Thyroid gland (tissue), 4 donors: Measurements from ENCODE around the gene VPS35L.

Experiments used
- POLR2A ChIP-seq, 2 donors: fragments of 450-650 bp; IDR thresholded peaks; one replicate each; pipeline ENCODE4 v1.6.1; 2017; ENCODE audit warnings: antibody characterized with exemption in 2 of 2, mild to moderate bottlenecking in 2 of 2, moderate library complexity in 1 of 2
- TF ChIP-seq, protein P1 (sequence below), 6 experiments: fragments of 200-600 bp in 3 of 6; fragments of 450-650 bp in 3 of 6; sonication (generic) in 3 of 6; IDR thresholded peaks; one replicate each; pipeline ENCODE4 v1.5.1; 2016 to 2019; ENCODE audit warnings: antibody characterized with exemption in 6 of 6, mild to moderate bottlenecking in 2 of 6, inconsistent platforms in 1 of 6, moderate library complexity in 1 of 6

DNA sequence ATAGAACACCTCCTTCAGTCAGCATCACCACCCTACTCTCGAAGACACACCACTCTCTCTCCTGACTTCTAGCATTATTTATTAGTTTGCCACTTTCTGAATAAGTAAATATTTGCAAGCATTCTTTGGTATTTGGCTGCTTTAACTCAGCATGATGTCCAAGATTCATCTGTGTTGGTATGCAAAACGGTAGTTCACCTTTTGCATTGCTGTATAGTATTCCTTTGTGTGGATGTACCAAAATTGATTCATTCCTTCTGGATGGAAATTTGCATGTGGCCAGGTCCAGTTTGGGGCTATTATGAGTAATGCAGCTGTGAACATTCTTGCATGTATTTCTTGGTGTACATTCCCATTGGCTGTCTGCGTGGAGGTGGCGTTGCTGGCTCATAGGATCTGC is 129.7 kb downstream of the VPS35L start:
- TF ChIP-seq, protein P1, sequence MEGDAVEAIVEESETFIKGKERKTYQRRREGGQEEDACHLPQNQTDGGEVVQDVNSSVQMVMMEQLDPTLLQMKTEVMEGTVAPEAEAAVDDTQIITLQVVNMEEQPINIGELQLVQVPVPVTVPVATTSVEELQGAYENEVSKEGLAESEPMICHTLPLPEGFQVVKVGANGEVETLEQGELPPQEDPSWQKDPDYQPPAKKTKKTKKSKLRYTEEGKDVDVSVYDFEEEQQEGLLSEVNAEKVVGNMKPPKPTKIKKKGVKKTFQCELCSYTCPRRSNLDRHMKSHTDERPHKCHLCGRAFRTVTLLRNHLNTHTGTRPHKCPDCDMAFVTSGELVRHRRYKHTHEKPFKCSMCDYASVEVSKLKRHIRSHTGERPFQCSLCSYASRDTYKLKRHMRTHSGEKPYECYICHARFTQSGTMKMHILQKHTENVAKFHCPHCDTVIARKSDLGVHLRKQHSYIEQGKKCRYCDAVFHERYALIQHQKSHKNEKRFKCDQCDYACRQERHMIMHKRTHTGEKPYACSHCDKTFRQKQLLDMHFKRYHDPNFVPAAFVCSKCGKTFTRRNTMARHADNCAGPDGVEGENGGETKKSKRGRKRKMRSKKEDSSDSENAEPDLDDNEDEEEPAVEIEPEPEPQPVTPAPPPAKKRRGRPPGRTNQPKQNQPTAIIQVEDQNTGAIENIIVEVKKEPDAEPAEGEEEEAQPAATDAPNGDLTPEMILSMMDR (IDR thresholded peaks at IDR 0.05), result no peak
- no peak for TF ChIP-seq POLR2A (IDR thresholded peaks at IDR 0.05)
